Measurements from ENCODE around the gene TATDN2.

Gene TATDN2

GRCh38 chr3:10248184-10248983, at the start of gene TATDN2:
Gene TATDN2 (plus strand): TSS chr3:10248459. CDS start chr3:10249201, 742 bp downstream.
- peak; percentile 95 for DNase-seq

- peak; percentile 87 for DNase-seq
These were observed 49.3 kb upstream of the TATDN2 start for GRCh38 chr3:10198761-10199649.

- DNase-seq: no peak
These were observed 43.3 kb upstream of the TATDN2 start for GRCh38 chr3:10204921-10205320.

GRCh38 chr3:10205451-10206165, 42.7 kb upstream of the TATDN2 start:
- DNase-seq: no peak

- DNase-seq: no peak
These were observed 42.1 kb upstream of the TATDN2 start for GRCh38 chr3:10206166-10206511.

GRCh38 chr3:10213156-10213792, 35.0 kb upstream of the TATDN2 start:
- DNase-seq: no peak

- no peak for DNase-seq
These were observed 32.5 kb upstream of the TATDN2 start for GRCh38 chr3:10215578-10216368.

- no peak for DNase-seq
These were observed 30.9 kb upstream of the TATDN2 start for GRCh38 chr3:10217359-10217758.

- DNase-seq: no peak
These were observed 28.5 kb upstream of the TATDN2 start for GRCh38 chr3:10219737-10220136.

- DNase-seq: peak; percentile 75
These were observed 24.3 kb upstream of the TATDN2 start for GRCh38 chr3:10223676-10224639.

- peak; percentile 73 for DNase-seq
These were observed 23.2 kb upstream of the TATDN2 start for GRCh38 chr3:10224794-10225665.

- DNase-seq: no peak
These were observed 22.0 kb upstream of the TATDN2 start for GRCh38 chr3:10226293-10226692.

GRCh38 chr3:10228248-10228950, 19.9 kb upstream of the TATDN2 start:
- DNase-seq: peak; percentile 37

- DNase-seq: no peak
These were observed 18.7 kb upstream of the TATDN2 start for GRCh38 chr3:10229576-10229975.

- no peak for DNase-seq
These were observed 16.1 kb upstream of the TATDN2 start for GRCh38 chr3:10232137-10232536.

- DNase-seq: no peak
These were observed 14.3 kb upstream of the TATDN2 start for GRCh38 chr3:10233988-10234387.

GRCh38 chr3:10234526-10235230, 13.6 kb upstream of the TATDN2 start:
- no peak for DNase-seq

- no peak for DNase-seq
These were observed 12.7 kb upstream of the TATDN2 start for GRCh38 chr3:10235551-10235950.

Data from CD4-positive, alpha-beta T cell treated with Interleukin-4 for 4 hours (primary cell).